Transverse colon (tissue), 4 donors: ENCODE results near the gene ISG20L2. TPM values are rescaled to one million over a fixed set of nuclear protein-coding genes. Genes with fewer than 3 reads are reported as not detected.

Experiments
- DNase-seq: peaks from one replicate; pipeline ENCODE4 v3.0.0-alpha.2; 2019
- H3K27ac ChIP-seq, 4 donors: fragments of 200-600 bp; sonication (generic); 2 replicates each; pipeline ENCODE4 v1.5.1; 2016 to 2018; ENCODE audit warnings: inconsistent platforms in 4 of 4
- H3K27me3 ChIP-seq: fragments of 200-600 bp; sonication (generic); 2 replicates; pipeline ENCODE4 v1.5.1; 2017; ENCODE audit warnings: inconsistent platforms
- H3K36me3 ChIP-seq, 4 donors: fragments of 200-600 bp; sonication (generic); 2 replicates each; pipeline ENCODE4 v1.5.1; 2017 to 2019; ENCODE audit warnings: inconsistent platforms in 4 of 4
- H3K4me1 ChIP-seq, 4 donors: fragments of 200-600 bp; sonication (generic); 2 replicates each; pipeline ENCODE4 v1.5.1; 2017 to 2020; ENCODE audit warnings: inconsistent platforms in 4 of 4
- H3K4me3 ChIP-seq, 4 donors: fragments of 200-600 bp; sonication (generic); 1 replicate in 1 of 4; 2 replicates in 3 of 4; pipeline versions ENCODE4 v1.5.1 to v1.6.1; 2017 to 2019; ENCODE audit warnings: inconsistent platforms in 4 of 4
- H3K9me3 ChIP-seq, 2 donors: fragments of 200-600 bp; sonication (generic); 2 replicates each; pipeline ENCODE4 v1.5.1; 2017 to 2019; ENCODE audit warnings: inconsistent platforms in 2 of 2
- EP300 ChIP-seq: sonication (generic); formaldehyde crosslinking; IDR thresholded peaks from one replicate; pipeline ENCODE4 v1.6.1; 2017; ENCODE audit warnings: antibody characterized with exemption, low read depth
- POLR2A ChIP-seq: fragments of 450-650 bp; IDR thresholded peaks from one replicate; pipeline ENCODE4 v1.6.1; 2016; ENCODE audit warnings: antibody characterized with exemption, mild to moderate bottlenecking, moderate library complexity
- POLR2AphosphoS5 ChIP-seq, 3 donors: sonication (generic); formaldehyde crosslinking; IDR thresholded peaks; one replicate each; pipeline ENCODE4 v1.6.1; 2016; ENCODE audit warnings: antibody characterized with exemption in 3 of 3
- WGBS, 2 donors: methylation state at CpG; one replicate each; pipeline ENCODE4 v1.1.5; 2018; ENCODE audit warnings: low coverage in 1 of 2; 5-methylcytosine and 5-hydroxymethylcytosine counted together
- in situ Hi-C, 4 donors: fragments of 200-750 bp; cut with MboI; loops; one replicate each; pipeline versions ENCODE4 v1.15.0 to v1.15.1; 2017; ENCODE audit warnings: low sequenced_read_pairs in 3 of 4, low pct_ligation_motif_present in 1 of 4, low pct_unique_long_range_greater_than_20kb in 1 of 4
- intact Hi-C: fragments of 100-400 bp; cut with DNase I; formaldehyde crosslinking; loops from one replicate; pipeline ENCODE4 v1.15.1; 2023; ENCODE audit warnings: low total_unique reads
- total RNA-seq, 4 donors: library from RNA; depleted of rRNA; stranded (reverse); fragments of >200 nt; gene quantifications; one replicate each; pipeline ENCODE4 v1.1.0, GENCODE V29; 2016
- TF ChIP-seq, protein P1 (sequence below), 5 experiments: fragments of 200-600 bp in 3 of 5; fragments of 450-650 bp in 2 of 5; sonication (generic) in 3 of 5; IDR thresholded peaks; 1 replicate in 2 of 5; 2 replicates in 3 of 5; pipeline ENCODE4 v1.5.1; 2016 to 2017; ENCODE audit warnings: antibody characterized with exemption in 5 of 5, inconsistent platforms in 3 of 5, mild to moderate bottlenecking in 2 of 5, moderate library complexity in 1 of 5

ISG20L2 gene
- total RNA-seq, 4 donors from 2014 or later, result 25.8 to 61.7 (median 33.1) TPM

DNA sequence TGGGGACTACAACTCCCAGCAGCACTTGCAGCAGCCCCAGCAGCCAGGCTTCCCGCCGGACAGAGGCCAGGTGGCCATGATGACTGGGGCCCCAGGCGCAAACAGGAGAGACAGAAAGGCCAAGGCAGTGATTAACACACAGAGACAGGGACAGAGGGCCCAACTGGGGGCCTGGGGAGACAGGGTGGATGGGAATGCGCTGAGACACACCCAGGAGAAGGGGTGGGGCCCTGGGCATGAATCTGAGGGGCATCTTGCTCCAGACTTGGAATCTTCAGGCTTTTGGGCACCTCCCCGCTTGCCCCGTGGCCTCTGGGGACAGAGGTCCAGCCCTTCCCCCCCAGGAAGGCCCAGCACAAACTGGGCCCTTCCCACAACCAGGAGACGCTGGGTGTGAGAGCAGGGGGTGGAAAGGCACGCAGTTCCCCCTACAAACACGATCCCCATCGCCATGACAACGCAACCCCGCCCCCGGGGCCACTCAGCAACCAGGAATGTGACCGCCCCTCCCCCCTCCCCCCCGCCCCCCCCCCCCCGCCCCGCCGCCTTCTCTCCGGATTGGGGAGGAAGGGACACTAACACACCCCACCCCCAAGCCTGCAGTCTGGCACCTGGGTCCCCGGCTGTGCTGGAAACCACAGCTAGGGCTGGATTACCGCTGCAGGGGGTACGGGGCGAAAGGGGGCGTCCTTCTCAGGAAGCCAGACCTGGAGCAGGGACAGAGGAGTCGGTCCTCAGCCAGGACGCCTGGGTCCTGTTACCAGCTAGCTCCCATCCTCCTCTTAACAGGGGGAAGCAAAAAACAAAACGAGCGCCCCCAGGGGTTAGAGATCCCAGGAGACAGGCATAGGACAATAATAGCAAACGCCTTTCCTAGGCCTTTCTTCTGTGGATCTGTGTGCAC is 18.4 kb upstream of the ISG20L2 start:
- 4% methylated on average over 21 of the region's 29 CpGs; no CpG with 5 or more reads in 1 of the 2 donors for WGBS, 2 donors
- H3K9me3 ChIP-seq, result no peaks in the 10 kb centered on the region
- no peaks in the 10 kb centered on the region for H3K27me3 ChIP-seq
- intact Hi-C loops, result no loop called here
- peak overlapping the region; percentile 95 to 99 (median 98) for H3K27ac ChIP-seq
- in situ Hi-C loops, result no loop called here
- TF ChIP-seq, protein P1, sequence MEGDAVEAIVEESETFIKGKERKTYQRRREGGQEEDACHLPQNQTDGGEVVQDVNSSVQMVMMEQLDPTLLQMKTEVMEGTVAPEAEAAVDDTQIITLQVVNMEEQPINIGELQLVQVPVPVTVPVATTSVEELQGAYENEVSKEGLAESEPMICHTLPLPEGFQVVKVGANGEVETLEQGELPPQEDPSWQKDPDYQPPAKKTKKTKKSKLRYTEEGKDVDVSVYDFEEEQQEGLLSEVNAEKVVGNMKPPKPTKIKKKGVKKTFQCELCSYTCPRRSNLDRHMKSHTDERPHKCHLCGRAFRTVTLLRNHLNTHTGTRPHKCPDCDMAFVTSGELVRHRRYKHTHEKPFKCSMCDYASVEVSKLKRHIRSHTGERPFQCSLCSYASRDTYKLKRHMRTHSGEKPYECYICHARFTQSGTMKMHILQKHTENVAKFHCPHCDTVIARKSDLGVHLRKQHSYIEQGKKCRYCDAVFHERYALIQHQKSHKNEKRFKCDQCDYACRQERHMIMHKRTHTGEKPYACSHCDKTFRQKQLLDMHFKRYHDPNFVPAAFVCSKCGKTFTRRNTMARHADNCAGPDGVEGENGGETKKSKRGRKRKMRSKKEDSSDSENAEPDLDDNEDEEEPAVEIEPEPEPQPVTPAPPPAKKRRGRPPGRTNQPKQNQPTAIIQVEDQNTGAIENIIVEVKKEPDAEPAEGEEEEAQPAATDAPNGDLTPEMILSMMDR (IDR thresholded peaks at IDR 0.05), result peak in 2 of 5 experiments; percentile 8 to 11
- TF ChIP-seq POLR2AphosphoS5 (IDR thresholded peaks at IDR 0.05) (peak in 2 of 3 donors; percentile 73 to 74), EP300 (no peak), POLR2A (peak; percentile 49)
- peak overlapping the region; percentile 25 to 96 (median 44) for H3K4me3 ChIP-seq
- DNase-seq, result peak; percentile 93
- peaks cover 24 to 50% (median 44%) of the 10 kb centered on the region in 4 donors for H3K4me1 ChIP-seq
- H3K36me3 ChIP-seq, result peaks cover 0 to 10% (median 4%) of the 10 kb centered on the region in 4 donors

DNA sequence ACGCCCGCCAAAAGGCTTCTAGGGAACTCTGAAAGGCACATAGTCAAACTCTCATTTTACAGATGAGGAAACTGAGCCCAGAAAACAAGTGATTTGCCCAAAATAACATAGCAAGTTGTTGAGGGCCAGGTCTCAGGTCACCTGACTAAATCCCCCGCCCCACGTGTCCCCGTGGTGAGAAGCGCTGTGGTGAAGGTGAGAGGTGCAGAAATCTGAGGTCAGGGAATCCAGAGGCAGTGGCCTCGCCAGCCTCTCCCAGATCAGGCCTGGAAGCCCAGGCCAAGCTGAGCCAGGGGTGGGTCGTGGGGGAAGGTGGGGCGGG is 17.8 kb upstream of the ISG20L2 start:
- no peaks in the 10 kb centered on the region for H3K9me3 ChIP-seq
- intact Hi-C loops (no loop called here), in situ Hi-C loops (no loop called here)
- peaks cover 27 to 56% (median 48%) of the 10 kb centered on the region in 4 donors for H3K4me1 ChIP-seq
- no peak for TF ChIP-seq EP300
- TF ChIP-seq POLR2AphosphoS5 (IDR thresholded peaks at IDR 0.05), result no peak
- TF ChIP-seq POLR2A, result no peak
- TF ChIP-seq, protein P1 (IDR thresholded peaks at IDR 0.05), result no peak
- peaks cover 0 to 10% (median 4%) of the 10 kb centered on the region in 4 donors for H3K36me3 ChIP-seq
- WGBS, 2 donors, result 52% methylated on average over 9 of the region's 9 CpGs; no CpG with 5 or more reads in 1 of the 2 donors
- peak overlapping the region in 3 of 4 donors; percentile 25 to 96 (median 45) for H3K4me3 ChIP-seq
- DNase-seq, result no peak
- H3K27ac ChIP-seq, result peak overlapping the region; percentile 95 to 99 (median 98)
- no peaks in the 10 kb centered on the region for H3K27me3 ChIP-seq

DNA sequence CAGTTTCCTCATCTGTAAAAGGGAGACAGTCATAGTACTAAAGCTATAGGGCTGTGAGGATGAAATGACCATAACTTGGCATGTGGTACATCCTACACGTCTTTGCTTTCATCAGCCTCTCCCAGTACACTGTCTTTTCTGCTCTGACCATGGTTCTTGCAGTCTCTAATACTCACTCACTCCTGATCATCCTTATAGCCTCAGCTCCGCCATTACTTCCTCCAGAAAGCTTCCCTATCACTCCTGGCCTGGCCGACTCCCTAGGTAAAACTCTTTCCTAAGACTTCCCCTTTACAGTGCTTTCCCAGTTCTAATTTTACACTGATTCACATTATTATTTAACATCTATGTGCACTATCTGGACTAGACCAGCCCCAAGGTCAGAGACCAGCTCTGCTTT is 17.3 kb upstream of the ISG20L2 start:
- Histone ChIP-seq H3K9me3 (no peaks in the 10 kb centered on the region), H3K27ac (peak overlapping the region; percentile 95 to 99 (median 98)), H3K36me3 (peaks cover 0 to 10% (median 4%) of the 10 kb centered on the region in 4 donors), H3K27me3 (no peaks in the 10 kb centered on the region), H3K4me3 (peak overlapping the region in 1 of 4 donors; percentile 96), H3K4me1 (peaks cover 27 to 58% (median 49%) of the 10 kb centered on the region in 4 donors)
- 61 to 74% methylated on average over 2 to 3 of the region's 3 CpGs for WGBS, 2 donors
- no peak for TF ChIP-seq EP300
- no peak for TF ChIP-seq POLR2AphosphoS5 (IDR thresholded peaks at IDR 0.05)
- TF ChIP-seq, protein P1 (IDR thresholded peaks at IDR 0.05), result no peak
- TF ChIP-seq POLR2A, result no peak
- no peak for DNase-seq
- in situ Hi-C loops (no loop called here), intact Hi-C loops (no loop called here)

DNA sequence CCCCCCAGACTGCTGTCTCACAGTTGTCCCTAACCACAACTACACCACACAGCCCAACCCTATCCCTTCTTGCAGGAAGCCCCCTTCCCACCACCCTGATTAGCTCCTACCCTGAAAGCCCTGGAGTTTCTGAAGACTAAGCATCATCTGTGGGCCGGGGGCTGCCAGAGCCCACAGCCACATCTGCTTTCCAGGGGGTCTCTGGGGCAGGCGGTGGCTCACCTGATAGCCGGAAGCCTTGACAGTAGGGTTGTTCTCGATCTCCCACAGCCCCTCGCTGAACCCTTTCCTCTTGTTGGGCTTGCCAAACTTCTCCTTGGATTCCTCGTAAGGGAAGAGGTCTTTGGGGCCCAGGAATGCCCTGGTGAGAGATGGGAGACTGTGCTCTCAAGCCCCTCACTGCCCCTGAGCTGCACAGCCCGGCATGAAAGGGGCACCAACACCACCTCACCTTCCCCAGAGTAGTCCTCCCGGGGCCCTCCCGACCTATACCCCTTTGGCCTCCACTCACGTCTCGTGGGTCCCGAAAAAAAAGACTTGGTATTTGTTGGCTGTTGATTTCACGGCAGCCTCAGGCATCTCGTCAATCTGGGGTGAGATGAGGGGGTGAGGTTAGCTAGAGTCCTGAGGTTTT is 16.3 kb upstream of the ISG20L2 start:
- Histone ChIP-seq H3K4me1 (peaks cover 31 to 59% (median 49%) of the 10 kb centered on the region in 4 donors), H3K36me3 (peaks cover 0 to 10% (median 4%) of the 10 kb centered on the region in 4 donors), H3K27me3 (no peaks in the 10 kb centered on the region), H3K27ac (peak overlapping the region in 3 of 4 donors; percentile 95 to 99 (median 99)), H3K4me3 (no peak overlapping the region), H3K9me3 (no peaks in the 10 kb centered on the region)
- 87% methylated on average over 14 of the region's 14 CpGs; no CpG with 5 or more reads in 1 of the 2 donors for WGBS, 2 donors
- in situ Hi-C loops (no loop called here), intact Hi-C loops (no loop called here)
- no peak for DNase-seq
- no peak for TF ChIP-seq EP300
- TF ChIP-seq, protein P1 (IDR thresholded peaks at IDR 0.05), result no peak
- TF ChIP-seq POLR2AphosphoS5 (IDR thresholded peaks at IDR 0.05), result no peak
- TF ChIP-seq POLR2A, result no peak
